BE2C (cell line): ENCODE results near the gene USP46.

ENCODE experiments used
- DNase-seq: peaks from one replicate; pipeline ENCODE4 v3.0.0-alpha.2; 2020
- H3K27me3 ChIP-seq: fragments of 250-450 bp; sonication (Bioruptor Pico); 2 replicates; pipeline ENCODE4 v1.5.1; 2020; ENCODE audit warnings: mild to moderate bottlenecking
- H3K36me3 ChIP-seq: fragments of 250-450 bp; sonication (Bioruptor Pico); 2 replicates; pipeline ENCODE4 v1.5.1; 2020; ENCODE audit warnings: mild to moderate bottlenecking
- H3K4me1 ChIP-seq: fragments of 250-450 bp; sonication (Bioruptor Pico); 2 replicates; pipeline ENCODE4 v1.5.1; 2020
- H3K4me3 ChIP-seq: 2 replicates; pipeline ENCODE4 v1.5.1; 2011; ENCODE audit warnings: low read depth, low read length
- H3K9me3 ChIP-seq: fragments of 250-450 bp; sonication (Bioruptor Pico); 2 replicates; pipeline ENCODE4 v1.5.1; 2020
- CTCF ChIP-seq: IDR thresholded peaks from 2 replicates; pipeline ENCODE4 v1.5.1; 2012; ENCODE audit warnings: mild to moderate bottlenecking, low read depth, low read length

The USP46 gene

GRCh38 chr4:52622564-52622963, 36.5 kb downstream of the USP46 start:
- no peaks in the 10 kb centered on the region for H3K36me3 ChIP-seq
- no peak for TF ChIP-seq CTCF
- no peaks in the 10 kb centered on the region for H3K9me3 ChIP-seq
- H3K27me3 ChIP-seq = no peaks in the 10 kb centered on the region
- no peaks in the 10 kb centered on the region for H3K4me1 ChIP-seq
- H3K4me3 ChIP-seq = no peak overlapping the region
- DNase-seq = no peak

DNA sequence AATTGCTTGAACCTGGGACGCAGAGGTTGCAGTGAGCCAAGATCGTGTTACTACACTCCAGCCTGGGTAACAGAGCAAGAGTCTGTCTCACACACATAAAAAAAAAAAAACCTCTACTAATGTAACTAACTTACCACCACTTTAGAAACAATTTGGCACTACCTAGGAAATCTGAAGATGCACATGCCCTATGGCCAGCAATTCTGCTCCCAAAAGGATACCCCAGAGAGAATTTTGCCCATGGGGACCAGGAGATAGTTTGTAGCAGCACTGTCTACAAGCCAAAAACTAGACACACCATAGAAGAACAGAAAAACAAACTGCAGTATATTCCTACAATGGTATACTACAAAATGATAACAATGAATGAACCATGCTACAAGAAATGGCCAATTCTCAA, 37.5 kb downstream of the USP46 start:
- no peak for TF ChIP-seq CTCF
- H3K36me3 ChIP-seq = no peaks in the 10 kb centered on the region
- H3K4me1 ChIP-seq = no peaks in the 10 kb centered on the region
- H3K9me3 ChIP-seq = no peaks in the 10 kb centered on the region
- no peaks in the 10 kb centered on the region for H3K27me3 ChIP-seq
- no peak for DNase-seq
- no peak overlapping the region for H3K4me3 ChIP-seq

- no peak for TF ChIP-seq CTCF
- Histone ChIP-seq H3K36me3 (no peaks in the 10 kb centered on the region), H3K9me3 (no peaks in the 10 kb centered on the region), H3K4me1 (no peaks in the 10 kb centered on the region), H3K27me3 (no peaks in the 10 kb centered on the region), H3K4me3 (no peak overlapping the region)
- no peak for DNase-seq
Observed at GRCh38 chr4:52619591-52619931, 39.5 kb downstream of the USP46 start.

- no peak for DNase-seq
- Histone ChIP-seq H3K36me3 (no peaks in the 10 kb centered on the region), H3K9me3 (no peaks in the 10 kb centered on the region), H3K4me3 (no peak overlapping the region), H3K27me3 (no peaks in the 10 kb centered on the region), H3K4me1 (no peaks in the 10 kb centered on the region)
- no peak for TF ChIP-seq CTCF
Observed at GRCh38 chr4:52618795-52619590, 40.1 kb downstream of the USP46 start.

- no peaks in the 10 kb centered on the region for H3K27me3 ChIP-seq
- no peaks in the 10 kb centered on the region; the same call in 1 of the 2 replicates for H3K36me3 ChIP-seq
- H3K9me3 ChIP-seq = no peaks in the 10 kb centered on the region
- H3K4me1 ChIP-seq = no peaks in the 10 kb centered on the region
- TF ChIP-seq CTCF = no peak
- H3K4me3 ChIP-seq = no peak overlapping the region
- DNase-seq = no peak
Observed at GRCh38 chr4:52617336-52618020, 41.6 kb downstream of the USP46 start.

DNA sequence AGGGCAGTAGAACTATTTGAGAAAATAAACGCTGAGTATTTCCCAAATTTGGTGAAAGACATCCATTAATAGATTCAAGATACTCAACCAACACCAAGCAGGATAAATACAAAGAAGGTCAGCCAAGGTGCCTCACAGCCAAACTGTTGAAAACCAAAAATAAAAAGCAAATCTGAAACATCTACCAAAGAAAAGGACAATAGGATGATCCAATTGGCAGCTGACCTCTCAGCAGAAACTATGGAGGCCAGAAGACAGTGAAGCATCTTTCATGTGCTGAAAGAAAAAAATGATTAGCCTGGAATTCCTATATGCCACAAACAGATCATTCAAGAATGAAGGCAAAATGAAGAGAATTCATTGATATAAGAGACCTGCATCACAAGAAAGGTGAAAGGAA, 44.9 kb downstream of the USP46 start:
- no peak overlapping the region for H3K4me3 ChIP-seq
- no peaks in the 10 kb centered on the region for H3K9me3 ChIP-seq
- no peak for TF ChIP-seq CTCF
- H3K27me3 ChIP-seq = no peaks in the 10 kb centered on the region
- no peaks in the 10 kb centered on the region for H3K4me1 ChIP-seq
- H3K36me3 ChIP-seq = no peaks in the 10 kb centered on the region; the same call in 1 of the 2 replicates
- no peak for DNase-seq
